Esophagus muscularis mucosa (tissue), 4 donors: ENCODE data around the gene DNAH9. TPM values are rescaled to one million over a fixed set of nuclear protein-coding genes. Genes with fewer than 3 reads are reported as not detected.

Source experiments
- DNase-seq: peaks from one replicate; pipeline ENCODE4 v3.0.0-alpha.2; 2017; ENCODE audit errors: extremely low spot score
- H3K27ac ChIP-seq, 4 donors: fragments of 200-600 bp; sonication (generic); replicated peaks in 1 of 4; 1 replicate in 3 of 4; 2 replicates in 1 of 4; pipeline ENCODE4 v1.5.1; 2016 to 2019; ENCODE audit warnings: mild to moderate bottlenecking in 1 of 4
- H3K27me3 ChIP-seq, 4 donors: fragments of 200-600 bp; sonication (generic); one replicate each; pipeline versions ENCODE4 v1.5.1 to v1.6.0; 2016 to 2019
- H3K36me3 ChIP-seq, 4 donors: fragments of 200-600 bp; sonication (generic); one replicate each; pipeline ENCODE4 v1.5.1; 2016 to 2019
- H3K4me1 ChIP-seq, 4 donors: fragments of 200-600 bp; sonication (generic); one replicate each; pipeline ENCODE4 v1.5.1; 2016 to 2019
- H3K4me3 ChIP-seq, 4 donors: fragments of 200-600 bp; sonication (generic); 1 replicate in 2 of 4; 2 replicates in 2 of 4; pipeline ENCODE4 v1.5.1; 2016 to 2019; ENCODE audit warnings: mild to moderate bottlenecking in 4 of 4, moderate library complexity in 1 of 4
- H3K9me3 ChIP-seq, 4 donors: fragments of 200-600 bp; sonication (generic); 1 replicate in 3 of 4; 2 replicates in 1 of 4; pipeline ENCODE4 v1.5.1; 2016 to 2019
- CTCF ChIP-seq, 3 experiments: fragments of 200-600 bp in 2 of 3; fragments of 450-650 bp in 1 of 3; sonication (generic) in 2 of 3; IDR thresholded peaks; one replicate each; pipeline ENCODE4 v1.5.1; 2017 to 2019; ENCODE audit warnings: antibody characterized with exemption in 3 of 3, mild to moderate bottlenecking in 2 of 3, moderate library complexity in 1 of 3
- EP300 ChIP-seq: sonication (generic); formaldehyde crosslinking; IDR thresholded peaks from one replicate; pipeline ENCODE4 v1.6.1; 2017; ENCODE audit warnings: antibody characterized with exemption
- POLR2A ChIP-seq: fragments of 450-650 bp; IDR thresholded peaks from one replicate; pipeline ENCODE4 v1.6.1; 2017; ENCODE audit warnings: antibody characterized with exemption, moderate library complexity, mild to moderate bottlenecking, low read depth
- POLR2AphosphoS5 ChIP-seq, 2 donors: sonication (generic); formaldehyde crosslinking; IDR thresholded peaks; one replicate each; pipeline ENCODE4 v1.6.1; 2017; ENCODE audit warnings: antibody characterized with exemption in 2 of 2
- whole genome bisulfite sequencing: methylation state at CpG from one replicate; pipeline ENCODE4 v1.1.5; 2018; 5-methylcytosine and 5-hydroxymethylcytosine counted together
- intact Hi-C: fragments of 100-400 bp; cut with DNase I; formaldehyde crosslinking; loops from one replicate; pipeline ENCODE4 v1.15.1; 2023
- total RNA-seq, 4 donors: library from RNA; depleted of rRNA; stranded (reverse); fragments of >200 nt; gene quantifications; one replicate each; pipeline versions ENCODE4 v1.1.0 to v1.2.1, GENCODE V29; 2016

Gene DNAH9
- total RNA-seq, 4 donors from 2014 or later, result under 0.01 to 0.92 TPM; not detected in 2

- Histone ChIP-seq H3K27ac (no peak overlapping the region), H3K9me3 (no peaks in the 10 kb centered on the region), H3K27me3 (no peaks in the 10 kb centered on the region), H3K4me1 (no peaks in the 10 kb centered on the region), H3K36me3 (no peaks in the 10 kb centered on the region), H3K4me3 (no peak overlapping the region)
- intact Hi-C loops, result no loop called here
- TF ChIP-seq CTCF (IDR thresholded peaks at IDR 0.05) (no peak), EP300 (no peak), POLR2AphosphoS5 (IDR thresholded peaks at IDR 0.05) (no peak), POLR2A (no peak)
- DNase-seq, result no peak
- WGBS, result 26% methylated on average over 5 of the region's 5 CpGs
These were observed 141.1 kb downstream of the DNAH9 start for GRCh38 chr17:11739351-11739750.

- TF ChIP-seq CTCF (IDR thresholded peaks at IDR 0.05) (no peak), POLR2AphosphoS5 (IDR thresholded peaks at IDR 0.05) (no peak), EP300 (no peak), POLR2A (no peak)
- intact Hi-C loops, result no loop called here
- WGBS, result 64% methylated on average over 6 of the region's 6 CpGs
- H3K9me3 ChIP-seq, result no peaks in the 10 kb centered on the region
- no peaks in the 10 kb centered on the region for H3K4me1 ChIP-seq
- H3K27ac ChIP-seq, result no peak overlapping the region
- H3K36me3 ChIP-seq, result no peaks in the 10 kb centered on the region
- no peaks in the 10 kb centered on the region for H3K27me3 ChIP-seq
- H3K4me3 ChIP-seq, result no peak overlapping the region
- no peak for DNase-seq
These were observed 141.6 kb downstream of the DNAH9 start for GRCh38 chr17:11739848-11740247.

GRCh38 chr17:11742886-11743285 is 144.6 kb downstream of the DNAH9 start:
- no peaks in the 10 kb centered on the region for H3K4me1 ChIP-seq
- intact Hi-C loops, result no loop called here
- 46% methylated on average over 4 of the region's 4 CpGs for WGBS
- TF ChIP-seq POLR2AphosphoS5 (IDR thresholded peaks at IDR 0.05) (no peak), CTCF (IDR thresholded peaks at IDR 0.05) (no peak), POLR2A (no peak), EP300 (no peak)
- DNase-seq, result no peak
- no peaks in the 10 kb centered on the region for H3K27me3 ChIP-seq
- no peaks in the 10 kb centered on the region for H3K36me3 ChIP-seq
- no peak overlapping the region for H3K27ac ChIP-seq
- peaks cover 0 to 10% (median 2%) of the 10 kb centered on the region in 4 donors for H3K9me3 ChIP-seq
- H3K4me3 ChIP-seq, result no peak overlapping the region

- WGBS, result 90% methylated on average over 11 of the region's 11 CpGs
- intact Hi-C loops, result no loop called here
- no peak overlapping the region for H3K4me3 ChIP-seq
- H3K9me3 ChIP-seq, result peaks cover 0 to 10% (median 2%) of the 10 kb centered on the region in 4 donors
- DNase-seq, result no peak
- no peaks in the 10 kb centered on the region for H3K4me1 ChIP-seq
- H3K27ac ChIP-seq, result no peak overlapping the region
- H3K36me3 ChIP-seq, result no peaks in the 10 kb centered on the region
- no peaks in the 10 kb centered on the region for H3K27me3 ChIP-seq
- TF ChIP-seq POLR2A (no peak), CTCF (IDR thresholded peaks at IDR 0.05) (no peak), EP300 (no peak), POLR2AphosphoS5 (IDR thresholded peaks at IDR 0.05) (no peak)
These were observed 146.4 kb downstream of the DNAH9 start for GRCh38 chr17:11744696-11745095.

GRCh38 chr17:11747441-11747840 is 149.2 kb downstream of the DNAH9 start:
- intact Hi-C loops, result no loop called here
- no peak overlapping the region for H3K27ac ChIP-seq

More at GRCh38 chr17:11747441-11747840, 149.2 kb downstream of the DNAH9 start:
- H3K4me3 ChIP-seq, result no peak overlapping the region
- H3K27me3 ChIP-seq, result no peaks in the 10 kb centered on the region
- DNase-seq, result no peak
- H3K4me1 ChIP-seq, result no peaks in the 10 kb centered on the region
- 94% methylated on average over 5 of the region's 7 CpGs for WGBS
- no peak for TF ChIP-seq CTCF (IDR thresholded peaks at IDR 0.05)
- TF ChIP-seq POLR2A, result no peak
- no peak for TF ChIP-seq POLR2AphosphoS5 (IDR thresholded peaks at IDR 0.05)
- no peak for TF ChIP-seq EP300
- no peaks in the 10 kb centered on the region for H3K36me3 ChIP-seq
- peaks cover 0 to 10% (median 2%) of the 10 kb centered on the region in 4 donors for H3K9me3 ChIP-seq
